PC-3 (cell line): ENCODE data around the gene PLCB4. TPM values are rescaled to one million over a fixed set of nuclear protein-coding genes. Genes with fewer than 3 reads are reported as not detected.

ENCODE experiments used
- ATAC-seq: fragments of 200-7000 bp; cut with Tn5 transposase; 2 replicates; pipeline ENCODE4 v1.9.1; 2020; ENCODE audit warnings: mild to moderate bottlenecking, moderate library complexity
- BruUV-seq: library from RNA; stranded (reverse); fragments of 400-500 nt; replicated peaks from 2 replicates; lab custom pipeline; 2021; lab: Mats Ljungman, UMichigan
- CTCF ChIA-PET: fragments of 300-600 bp; sonication (Branson Sonifier 250); formaldehyde crosslinking; loops from one replicate; lab custom pipeline; 2022; ENCODE audit warnings: antibody characterized with exemption; lab: Charles Lee
- POLR2A ChIA-PET: fragments of 300-600 bp; sonication (Branson Sonifier 250); formaldehyde crosslinking; loops from one replicate; lab custom pipeline; 2022; ENCODE audit warnings: antibody characterized with exemption; ENCODE audit not compliant: unreplicated experiment; lab: Charles Lee
- DNase-seq: peaks from one replicate; pipeline ENCODE4 v3.0.0-alpha.2; 2015
- H2AFZ ChIP-seq: fragments of 300-600 bp; sonication (generic); 2 replicates; pipeline ENCODE4 v1.6.0; 2016; ENCODE audit warnings: antibody characterized with exemption, low read length
- H3F3A ChIP-seq: fragments of 300-600 bp; sonication (generic); one replicate; pipeline ENCODE4 v1.6.0; 2017; ENCODE audit warnings: antibody characterized with exemption, low read length, control low read depth, mild to moderate bottlenecking; ENCODE audit not compliant: unreplicated experiment
- H3K27ac ChIP-seq: fragments of 300-600 bp; sonication (generic); 2 replicates; pipeline ENCODE4 v1.5.1; 2016; ENCODE audit warnings: mild to moderate bottlenecking, low read length
- H3K27me3 ChIP-seq: fragments of 300-600 bp; sonication (generic); 2 replicates; pipeline ENCODE4 v1.6.1; 2016; ENCODE audit warnings: low read length, mixed read lengths
- H3K36me3 ChIP-seq: fragments of 300-600 bp; sonication (generic); 2 replicates; pipeline ENCODE4 v1.6.1; 2016; ENCODE audit warnings: low read depth, mixed run types, low read length, mixed read lengths
- H3K4me1 ChIP-seq: fragments of 300-600 bp; sonication (generic); 2 replicates; pipeline ENCODE4 v1.5.1; 2016; ENCODE audit warnings: low read length; ENCODE audit not compliant: insufficient read depth
- H3K4me2 ChIP-seq: fragments of 300-600 bp; sonication (generic); 2 replicates; pipeline ENCODE4 v1.6.0; 2016; ENCODE audit warnings: low read length
- H3K4me3 ChIP-seq: fragments of 300-600 bp; sonication (generic); 2 replicates; pipeline ENCODE4 v1.5.1; 2016; ENCODE audit warnings: mild to moderate bottlenecking, low read length, mixed read lengths
- H3K79me2 ChIP-seq: fragments of 300-600 bp; sonication (generic); 2 replicates; pipeline ENCODE4 v1.6.1; 2017; ENCODE audit warnings: low read length, mixed read lengths
- H3K9ac ChIP-seq: fragments of 300-600 bp; sonication (generic); 2 replicates; pipeline ENCODE4 v1.6.0; 2016; ENCODE audit warnings: mild to moderate bottlenecking, low read length
- H3K9me2 ChIP-seq: fragments of 300-600 bp; sonication (generic); replicated peaks from 2 replicates; pipeline ENCODE4 v1.6.1; 2016; ENCODE audit warnings: mixed run types, low read length, mixed read lengths
- H3K9me3 ChIP-seq: fragments of 300-600 bp; sonication (generic); 2 replicates; pipeline ENCODE4 v1.6.1; 2016; ENCODE audit warnings: low read length, mixed read lengths
- H4K20me1 ChIP-seq: fragments of 300-600 bp; sonication (generic); 2 replicates; pipeline ENCODE4 v1.6.1; 2016; ENCODE audit warnings: low read length, mixed read lengths
- EZH2 ChIP-seq: fragments of 300-600 bp; sonication (generic); IDR thresholded peaks from one replicate; pipeline ENCODE4 v1.6.1; 2017; ENCODE audit warnings: antibody characterized with exemption, mild to moderate bottlenecking, low read length; ENCODE audit not compliant: unreplicated experiment
- EZH2phosphoT487 ChIP-seq: fragments of 300-600 bp; sonication (generic); IDR thresholded peaks from 2 replicates; pipeline ENCODE4 v1.6.1; 2018; ENCODE audit warnings: mild to moderate bottlenecking, antibody characterized with exemption, low read length, borderline replicate concordance
- intact Hi-C: fragments of 100-400 bp; cut with micrococcal nuclease; formaldehyde crosslinking; loops from 2 replicates; pipeline ENCODE4 v1.9.0; 2023
- total RNA-seq: library from RNA; depleted of rRNA; stranded (reverse); fragments of >200 nt; gene quantifications from 2 replicates; pipeline ENCODE4 v1.2.3, GENCODE V29; 2014
- TF ChIP-seq, protein P1 (sequence below): fragments of 300-600 bp; sonication (generic); conservative IDR thresholded peaks from 2 replicates; pipeline ENCODE4 v1.5.1; 2017; ENCODE audit warnings: antibody characterized with exemption, low read depth, mild to moderate bottlenecking, low read length

PLCB4 gene
- total RNA-seq, 1 experiment from 2014 or later = 25.4 TPM

DNA sequence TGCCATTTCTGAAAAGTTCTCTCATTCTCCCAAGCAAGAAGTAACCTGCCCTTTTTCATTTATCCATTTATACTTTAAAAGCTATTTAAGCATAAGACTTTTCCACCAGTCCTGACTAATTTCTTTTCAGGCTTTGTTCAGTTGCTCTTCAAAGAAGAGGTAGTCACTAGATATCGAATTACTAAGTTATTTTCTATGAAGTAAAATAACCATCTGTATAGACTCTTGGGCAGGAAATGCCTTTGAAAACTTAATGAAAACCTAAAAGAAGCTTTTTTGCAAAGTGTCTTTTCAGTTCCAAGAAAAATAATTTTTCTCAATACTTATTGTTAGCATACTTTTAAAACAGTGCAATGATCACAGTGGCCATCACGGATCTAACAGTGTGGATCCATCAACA lies 414.2 kb downstream of the PLCB4 start:
- Histone ChIP-seq H3K27ac (no peak overlapping the region), H3K9me2 (no peaks in the 10 kb centered on the region), H3K9me3 (no peaks in the 10 kb centered on the region), H2AFZ (no peak overlapping the region), H3K4me2 (no peak overlapping the region), H3K79me2 (no peaks in the 10 kb centered on the region), H3K4me3 (no peak overlapping the region), H3K27me3 (no peaks in the 10 kb centered on the region), H3K4me1 (peaks cover 16% of the 10 kb centered on the region), H3F3A (no peaks in the 10 kb centered on the region), H3K9ac (no peak overlapping the region), H4K20me1 (no peaks in the 10 kb centered on the region), H3K36me3 (no peaks in the 10 kb centered on the region)
- TF ChIP-seq EZH2 (no peak), EZH2phosphoT487 (no peak)
- TF ChIP-seq, protein P1, sequence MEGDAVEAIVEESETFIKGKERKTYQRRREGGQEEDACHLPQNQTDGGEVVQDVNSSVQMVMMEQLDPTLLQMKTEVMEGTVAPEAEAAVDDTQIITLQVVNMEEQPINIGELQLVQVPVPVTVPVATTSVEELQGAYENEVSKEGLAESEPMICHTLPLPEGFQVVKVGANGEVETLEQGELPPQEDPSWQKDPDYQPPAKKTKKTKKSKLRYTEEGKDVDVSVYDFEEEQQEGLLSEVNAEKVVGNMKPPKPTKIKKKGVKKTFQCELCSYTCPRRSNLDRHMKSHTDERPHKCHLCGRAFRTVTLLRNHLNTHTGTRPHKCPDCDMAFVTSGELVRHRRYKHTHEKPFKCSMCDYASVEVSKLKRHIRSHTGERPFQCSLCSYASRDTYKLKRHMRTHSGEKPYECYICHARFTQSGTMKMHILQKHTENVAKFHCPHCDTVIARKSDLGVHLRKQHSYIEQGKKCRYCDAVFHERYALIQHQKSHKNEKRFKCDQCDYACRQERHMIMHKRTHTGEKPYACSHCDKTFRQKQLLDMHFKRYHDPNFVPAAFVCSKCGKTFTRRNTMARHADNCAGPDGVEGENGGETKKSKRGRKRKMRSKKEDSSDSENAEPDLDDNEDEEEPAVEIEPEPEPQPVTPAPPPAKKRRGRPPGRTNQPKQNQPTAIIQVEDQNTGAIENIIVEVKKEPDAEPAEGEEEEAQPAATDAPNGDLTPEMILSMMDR = no peak
- ATAC-seq (no peak; the same call in 1 of the 2 replicates), DNase-seq (no peak)
- ChIA-PET POLR2A (no interaction called here), CTCF (interaction anchor here (0.6 to 1.7 kb wide), 2 partner anchors 15 to 108 kb away, joined by 3 to 4 read pairs; no protein-coding TSS in a partner anchor)
- intact Hi-C loops = loop anchor here (1.0 kb wide), 1 partner anchor 16 kb away; no protein-coding TSS in a partner anchor
- BruUV-seq = no TSS peak

DNA sequence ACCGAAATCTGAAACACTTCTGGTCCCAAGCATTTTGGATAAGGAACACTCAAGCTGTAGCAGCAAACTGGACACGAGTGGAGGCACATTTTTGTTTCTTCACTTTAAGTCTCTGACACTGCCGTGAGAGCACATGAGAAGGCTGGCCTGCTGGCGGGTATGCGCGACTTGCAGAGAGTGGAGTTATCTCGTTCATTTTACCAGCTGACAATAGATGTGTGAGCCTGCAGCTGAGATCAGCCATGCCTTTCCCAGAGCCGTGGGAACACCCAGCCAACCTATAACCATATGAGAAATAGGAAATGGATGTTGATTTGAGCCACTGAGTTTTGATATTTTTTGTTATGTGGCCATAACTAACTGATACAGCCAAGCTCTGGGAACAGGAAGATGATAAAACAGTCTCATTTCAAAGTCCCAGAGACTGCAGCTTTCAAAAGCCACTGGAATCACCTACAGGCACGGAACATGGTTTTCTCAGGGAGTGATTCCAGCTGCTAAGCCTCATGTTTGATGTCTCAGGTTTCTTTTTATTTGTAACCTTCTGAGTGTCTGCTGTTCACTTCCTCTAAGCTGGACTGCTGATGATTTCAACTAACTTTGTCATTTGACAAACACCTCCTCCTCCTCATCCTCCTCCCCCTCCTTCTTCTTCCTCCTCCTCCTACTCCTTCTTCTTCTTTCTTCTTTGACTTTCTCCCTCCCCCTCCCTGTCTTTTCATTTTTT lies 416.9 kb downstream of the PLCB4 start:
- ATAC-seq = peak; percentile 88
- no peak overlapping the region for H2AFZ ChIP-seq

More for the DNA sequence above, 416.9 kb downstream of the PLCB4 start:
- Histone ChIP-seq H3K9me2 (no peaks in the 10 kb centered on the region), H3K4me1 (peaks cover 18% of the 10 kb centered on the region), H3K4me2 (peak overlapping the region; percentile 8), H3F3A (no peaks in the 10 kb centered on the region), H3K9me3 (no peaks in the 10 kb centered on the region), H4K20me1 (no peaks in the 10 kb centered on the region), H3K9ac (no peak overlapping the region), H3K79me2 (no peaks in the 10 kb centered on the region), H3K27ac (peak overlapping the region; percentile 44), H3K36me3 (no peaks in the 10 kb centered on the region), H3K4me3 (no peak overlapping the region), H3K27me3 (no peaks in the 10 kb centered on the region)
- intact Hi-C loops = loop anchor here (2.0 kb wide), 1 partner anchor 77 kb away; no protein-coding TSS in a partner anchor
- ChIA-PET POLR2A (interaction anchor here (0.6 kb wide), 1 partner anchor 209 kb away, joined by 3 read pairs; no protein-coding TSS in a partner anchor), CTCF (no interaction called here)
- no TSS peak for BruUV-seq
- peak; percentile 68 for DNase-seq
- TF ChIP-seq EZH2 (no peak), EZH2phosphoT487 (no peak)
- TF ChIP-seq, protein P1 = no peak
